Activated T-helper 2 cell treated with anti-CD3 and anti-CD28 coated beads, Interferon-gamma antibody, Interleukin-2, Interleukin-4, amounts not matched to agents 10 μg/mL and 5 μg/mL and 100 μg/mL, durations not matched to agents 14 hours and 24 hours and 36 hours (primary cell): ENCODE measurements around the gene DLEC1. TPM values are rescaled to one million over a fixed set of nuclear protein-coding genes. Genes with fewer than 3 reads are reported as not detected.

Source experiments
- DNase-seq: peaks from one replicate; pipeline ENCODE4 v3.0.0; 2021; ENCODE audit warnings: low spot score
- H3K27ac Mint-ChIP-seq: one replicate; pipeline ENCODE4 v1.8.0; 2021; ENCODE audit warnings: mixed read lengths
- H3K27me3 Mint-ChIP-seq: one replicate; pipeline ENCODE4 v1.8.0; 2021; ENCODE audit warnings: low read depth, mixed read lengths
- H3K36me3 Mint-ChIP-seq: one replicate; pipeline ENCODE4 v1.8.0; 2021; ENCODE audit warnings: low read depth, mixed read lengths
- H3K4me1 Mint-ChIP-seq: one replicate; pipeline ENCODE4 v1.8.0; 2021; ENCODE audit warnings: low read depth, mixed read lengths
- H3K4me3 Mint-ChIP-seq: one replicate; pipeline ENCODE4 v1.8.0; 2021; ENCODE audit warnings: low read depth, mild to moderate bottlenecking, moderate library complexity, mixed read lengths
- H3K9me3 Mint-ChIP-seq: one replicate; pipeline ENCODE4 v1.8.0; 2021; ENCODE audit warnings: mixed read lengths
- intact Hi-C: fragments of 100-400 bp; cut with micrococcal nuclease; formaldehyde crosslinking; loops from one replicate; pipeline ENCODE4 v1.15.1; 2023
- total RNA-seq: library from RNA; stranded (reverse); gene quantifications from 2 replicates; pipeline ENCODE4 v1.2.3, GENCODE V29; 2022

Gene DLEC1
- total RNA-seq, 1 donor from 2014 or later: 0.16 TPM

DNA sequence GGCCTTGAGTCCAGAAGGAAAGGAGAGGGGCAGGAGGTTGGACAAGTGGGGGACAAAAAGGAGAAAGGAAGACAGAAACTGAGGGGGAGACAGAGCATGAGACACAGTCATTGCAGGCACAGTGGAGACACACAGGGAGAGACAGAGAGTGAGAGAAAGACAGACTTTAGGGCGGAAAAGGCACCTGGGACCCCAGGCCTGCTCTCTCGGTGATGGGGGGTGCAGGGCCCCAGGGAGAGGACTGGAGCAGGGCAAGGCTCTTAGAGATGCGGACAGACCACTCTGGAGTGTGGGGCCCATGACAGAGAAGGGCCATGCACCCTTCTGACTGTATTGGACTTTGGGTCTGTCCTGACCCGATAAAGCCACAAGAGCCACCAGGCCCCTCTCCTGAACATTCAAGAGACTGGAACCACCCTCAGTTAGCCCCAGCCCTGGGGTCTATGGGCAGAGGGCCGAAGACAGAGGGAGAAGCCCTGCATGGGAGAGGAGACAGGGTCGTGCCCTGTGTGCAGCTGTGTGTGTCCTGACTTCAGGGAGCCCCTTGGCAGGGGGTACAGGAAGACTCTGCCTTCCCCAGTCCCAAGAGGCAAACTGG lies 22.1 kb upstream of the DLEC1 start:
- H3K27ac Mint-ChIP-seq: no peak overlapping the region
- H3K4me1 Mint-ChIP-seq: peaks cover 3% of the 10 kb centered on the region
- H3K9me3 Mint-ChIP-seq: no peaks in the 10 kb centered on the region
- H3K4me3 Mint-ChIP-seq: no peak overlapping the region
- no peak for DNase-seq
- H3K36me3 Mint-ChIP-seq: peaks cover 27% of the 10 kb centered on the region
- no peaks in the 10 kb centered on the region for H3K27me3 Mint-ChIP-seq
- intact Hi-C loops: no loop called here

DNA sequence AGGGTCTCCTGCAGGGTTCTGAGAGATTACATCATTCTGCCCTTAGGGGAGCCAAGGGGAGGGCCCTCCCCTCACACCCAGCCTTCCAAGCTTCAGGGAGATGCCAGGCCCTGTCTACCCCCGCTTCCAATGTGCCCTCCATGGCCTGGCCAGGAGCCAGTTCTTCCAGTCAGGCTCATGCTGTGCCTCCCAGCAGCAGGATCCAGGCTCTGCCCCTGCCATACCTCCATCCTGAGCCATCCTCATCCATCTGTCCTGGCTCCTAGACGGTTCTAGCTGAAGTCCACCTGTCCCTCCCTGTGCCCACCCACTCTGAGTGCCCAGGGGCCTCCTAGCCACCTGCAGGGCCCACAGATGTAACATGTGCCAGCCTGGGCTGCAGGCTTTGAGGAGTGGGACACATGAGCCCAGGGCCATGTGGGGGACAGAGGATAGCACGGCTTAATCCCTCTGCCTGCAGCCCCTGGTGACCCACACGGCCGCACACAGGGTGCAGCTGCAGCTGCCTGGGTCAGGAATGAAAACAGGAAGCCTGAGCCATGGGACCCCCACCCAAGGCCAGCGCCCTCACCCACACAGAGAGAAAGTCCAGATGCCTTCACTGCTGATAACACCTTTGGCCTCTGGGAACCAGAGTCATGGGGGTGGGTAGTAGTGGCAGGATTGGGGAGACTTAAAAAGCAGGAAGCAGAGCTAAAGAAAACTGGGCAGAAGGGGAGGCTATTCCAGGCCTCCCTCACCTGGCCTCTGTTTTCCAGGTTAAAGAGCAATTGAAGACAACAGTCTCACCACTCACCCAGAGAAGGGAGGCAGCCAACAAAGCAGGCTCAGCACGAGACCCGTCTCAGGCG lies 21.3 kb upstream of the DLEC1 start:
- Mint-ChIP-seq H3K9me3 (no peaks in the 10 kb centered on the region), H3K4me1 (peaks cover 3% of the 10 kb centered on the region), H3K4me3 (no peak overlapping the region), H3K36me3 (peaks cover 27% of the 10 kb centered on the region), H3K27ac (no peak overlapping the region), H3K27me3 (no peaks in the 10 kb centered on the region)
- DNase-seq: no peak
- intact Hi-C loops: no loop called here

DNA sequence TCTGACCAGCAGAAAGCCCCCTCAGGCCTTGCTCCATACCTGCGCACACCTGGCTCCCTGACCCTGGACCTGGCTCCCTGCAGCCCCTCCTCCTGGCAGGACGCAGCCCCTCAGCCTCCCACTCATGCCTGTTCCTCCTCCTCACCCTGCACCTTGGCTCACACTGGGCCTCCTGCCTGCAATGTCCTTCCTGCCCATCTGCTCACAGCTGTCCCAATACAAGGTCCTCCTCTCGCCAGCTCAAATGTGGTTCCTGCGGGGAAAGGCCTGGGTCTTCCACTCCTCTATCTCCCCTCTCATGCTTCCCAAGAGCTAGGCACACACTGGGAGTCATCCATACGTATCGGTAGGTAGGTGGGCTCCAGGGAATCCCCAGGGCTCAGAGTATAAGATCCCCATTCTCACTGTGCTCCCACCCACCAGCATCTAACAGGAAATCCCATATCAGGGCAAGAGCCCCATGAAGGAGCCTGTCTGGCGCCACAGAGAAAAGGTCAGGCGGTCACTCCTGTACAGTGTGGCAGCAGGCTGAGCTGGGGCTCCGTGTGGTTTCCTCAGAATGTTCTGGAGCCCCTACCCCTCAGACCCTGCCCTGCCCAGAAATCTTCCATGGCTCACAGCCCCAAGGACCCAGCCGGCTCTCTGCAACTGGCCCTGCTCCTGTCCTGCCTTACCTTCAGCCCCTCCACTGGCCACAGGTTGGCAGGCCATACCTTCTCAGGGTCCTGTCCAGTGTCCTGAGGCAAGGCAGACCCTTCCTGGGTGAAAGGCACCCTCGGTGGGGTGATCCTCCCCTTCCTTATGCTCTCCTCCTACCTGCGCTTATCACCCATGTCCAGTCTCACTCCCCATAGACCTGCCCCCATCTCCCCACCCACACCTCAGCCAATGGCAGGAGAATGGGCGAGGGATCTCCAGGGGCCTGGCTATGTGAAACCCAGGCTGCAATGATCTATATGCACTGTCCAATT lies 20.4 kb upstream of the DLEC1 start:
- H3K4me3 Mint-ChIP-seq: no peak overlapping the region
- H3K27ac Mint-ChIP-seq: no peak overlapping the region
- DNase-seq: no peak
- intact Hi-C loops: no loop called here
- no peaks in the 10 kb centered on the region for H3K9me3 Mint-ChIP-seq
- no peaks in the 10 kb centered on the region for H3K27me3 Mint-ChIP-seq
- H3K4me1 Mint-ChIP-seq: peaks cover 8% of the 10 kb centered on the region
- H3K36me3 Mint-ChIP-seq: peaks cover 27% of the 10 kb centered on the region

DNA sequence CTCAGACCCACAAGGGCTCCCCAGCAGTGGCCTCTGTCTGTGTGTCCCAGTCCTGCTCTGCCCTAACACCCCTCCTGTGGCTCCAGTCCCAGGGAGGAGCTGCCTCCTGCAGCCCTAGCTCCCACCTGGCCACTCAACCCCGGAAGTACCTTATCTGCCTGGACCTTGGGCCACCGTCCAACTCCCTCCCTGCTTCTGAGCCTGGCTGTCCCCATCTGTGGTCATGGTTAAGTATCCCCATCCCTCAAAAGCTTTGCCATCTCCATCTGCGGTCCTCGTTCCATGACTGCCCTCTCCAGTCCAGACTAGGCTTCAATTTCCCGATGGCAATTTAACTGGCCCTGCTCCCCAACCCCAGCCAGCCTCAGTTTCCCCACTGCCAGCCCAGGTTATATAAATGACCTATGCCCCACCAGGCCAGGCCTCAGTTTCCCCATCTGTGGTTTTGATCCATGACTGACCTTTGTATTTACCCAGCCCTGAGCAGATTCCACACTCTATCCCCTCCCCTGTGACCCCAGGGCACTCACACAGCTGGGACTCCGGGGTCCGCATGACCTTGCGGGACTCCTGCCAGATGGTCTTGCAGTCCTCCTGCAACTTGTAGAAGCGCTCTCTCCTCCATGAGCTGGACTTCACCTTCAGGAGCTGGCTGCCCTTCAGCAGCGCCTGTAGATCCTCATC lies 19.2 kb upstream of the DLEC1 start:
- H3K4me3 Mint-ChIP-seq: no peak overlapping the region
- H3K36me3 Mint-ChIP-seq: peaks cover 22% of the 10 kb centered on the region
- H3K4me1 Mint-ChIP-seq: peaks cover 11% of the 10 kb centered on the region
- no peak overlapping the region for H3K27ac Mint-ChIP-seq
- intact Hi-C loops: no loop called here
- DNase-seq: no peak
- H3K9me3 Mint-ChIP-seq: no peaks in the 10 kb centered on the region
- H3K27me3 Mint-ChIP-seq: no peaks in the 10 kb centered on the region

DNA sequence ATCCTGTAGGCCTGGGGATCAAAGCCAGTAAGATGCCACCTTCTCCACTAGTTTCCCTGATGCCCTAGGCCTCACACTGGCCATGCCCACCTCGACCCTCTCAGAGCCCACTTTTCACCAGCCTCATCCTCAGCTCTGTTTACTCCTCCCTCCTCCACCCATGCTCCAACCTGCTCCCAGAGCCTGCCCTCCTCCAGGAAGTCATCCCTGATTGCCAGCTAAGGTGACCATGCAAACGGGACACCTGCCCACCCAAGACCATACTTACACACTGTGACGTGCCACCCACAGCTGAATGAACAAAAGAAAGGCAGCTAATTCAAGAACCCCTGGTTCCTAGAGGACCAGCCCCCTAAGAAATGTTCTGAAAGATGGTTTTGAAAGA lies 18.7 kb upstream of the DLEC1 start:
- peaks cover 11% of the 10 kb centered on the region for H3K4me1 Mint-ChIP-seq
- H3K9me3 Mint-ChIP-seq: no peaks in the 10 kb centered on the region
- no peak overlapping the region for H3K27ac Mint-ChIP-seq
- intact Hi-C loops: no loop called here
- H3K27me3 Mint-ChIP-seq: no peaks in the 10 kb centered on the region
- no peak for DNase-seq
- H3K36me3 Mint-ChIP-seq: peaks cover 17% of the 10 kb centered on the region
- H3K4me3 Mint-ChIP-seq: no peak overlapping the region

DNA sequence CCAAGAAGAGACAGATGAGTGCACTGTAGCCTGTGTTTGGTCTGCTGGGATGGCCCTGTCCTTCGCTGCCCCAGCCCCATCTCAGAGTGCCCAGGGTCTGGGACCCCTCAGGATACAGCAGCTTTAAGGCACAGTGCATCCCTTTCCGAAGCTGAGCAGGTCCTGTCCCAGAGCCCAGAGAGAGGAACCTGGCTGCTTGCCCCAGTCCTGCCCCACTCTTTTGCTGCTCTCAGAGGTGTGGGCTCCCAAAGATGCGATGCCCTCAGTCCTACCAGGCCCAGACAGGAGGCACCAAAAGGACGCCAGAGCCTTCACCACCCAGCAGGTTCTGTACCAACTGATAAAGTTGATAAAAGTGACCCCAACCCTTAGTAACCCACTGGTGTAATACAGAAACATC lies 17.8 kb upstream of the DLEC1 start:
- Mint-ChIP-seq H3K9me3 (no peaks in the 10 kb centered on the region), H3K27ac (no peak overlapping the region), H3K36me3 (peaks cover 8% of the 10 kb centered on the region), H3K27me3 (peaks cover 2% of the 10 kb centered on the region), H3K4me1 (peaks cover 15% of the 10 kb centered on the region), H3K4me3 (no peak overlapping the region)
- intact Hi-C loops: no loop called here
- DNase-seq: no peak

DNA sequence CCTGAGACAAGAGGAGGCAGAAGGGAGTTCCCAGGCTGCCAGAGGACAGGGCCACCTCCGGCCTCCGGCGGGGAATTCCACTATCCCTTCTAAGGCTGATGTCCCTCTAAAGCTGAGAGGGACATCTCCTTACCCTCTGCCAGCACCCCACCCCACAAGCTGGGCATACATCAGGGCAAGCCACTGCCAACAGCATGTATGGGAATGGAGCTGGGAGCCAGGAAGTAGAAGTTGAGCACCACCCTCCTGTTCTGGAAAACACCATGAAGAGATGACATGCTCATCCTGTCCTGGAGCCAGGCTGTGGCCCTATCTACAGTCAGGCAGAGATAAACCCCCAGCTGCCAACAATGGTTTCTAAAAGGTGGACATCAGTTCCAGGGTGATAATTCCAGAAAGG lies 16.7 kb upstream of the DLEC1 start:
- no peaks in the 10 kb centered on the region for H3K9me3 Mint-ChIP-seq
- intact Hi-C loops: no loop called here
- H3K36me3 Mint-ChIP-seq: no peaks in the 10 kb centered on the region
- H3K4me3 Mint-ChIP-seq: no peak overlapping the region
- peaks cover 7% of the 10 kb centered on the region for H3K27me3 Mint-ChIP-seq
- peaks cover 15% of the 10 kb centered on the region for H3K4me1 Mint-ChIP-seq
- H3K27ac Mint-ChIP-seq: no peak overlapping the region
- DNase-seq: no peak

DNA sequence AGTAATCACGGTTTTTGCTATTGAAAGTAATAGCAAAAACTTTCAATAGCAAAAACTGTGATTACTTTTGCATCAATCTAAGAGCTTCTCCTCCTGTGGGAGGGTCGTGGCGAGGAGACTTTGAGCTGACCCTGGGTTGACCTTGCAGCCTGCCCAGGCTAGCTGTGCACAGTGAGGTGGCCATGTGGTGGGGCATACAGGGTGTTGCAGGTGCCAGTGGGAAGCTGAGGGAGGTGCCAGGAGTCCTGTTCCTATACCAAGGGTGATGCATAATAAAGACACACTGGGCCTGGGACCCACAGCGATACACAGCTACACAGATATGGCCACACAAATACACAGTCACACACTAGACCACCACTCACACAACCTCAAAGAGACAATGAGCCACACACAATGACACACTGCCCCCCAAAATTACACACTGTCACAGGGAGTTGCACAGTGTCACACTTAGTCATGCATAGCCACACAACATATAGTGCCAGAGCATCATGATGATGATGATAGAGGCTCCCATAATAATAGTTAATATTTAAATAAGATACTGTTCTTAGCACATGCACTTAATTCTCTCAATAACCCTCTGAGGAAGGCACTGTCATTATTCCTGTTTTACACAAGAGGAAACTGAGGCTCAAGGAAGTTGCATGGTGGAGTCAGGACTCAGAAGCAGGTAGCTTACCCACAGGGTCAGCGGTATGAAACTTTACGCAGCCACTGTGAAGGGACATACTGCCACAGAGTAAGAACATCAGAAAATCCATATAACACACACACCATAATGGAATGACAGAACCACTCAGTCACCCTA lies 15.9 kb upstream of the DLEC1 start:
- Mint-ChIP-seq H3K4me1 (peaks cover 15% of the 10 kb centered on the region), H3K36me3 (no peaks in the 10 kb centered on the region), H3K27ac (peak overlapping the region; percentile 98), H3K4me3 (peak overlapping the region; percentile 98), H3K9me3 (no peaks in the 10 kb centered on the region), H3K27me3 (peaks cover 15% of the 10 kb centered on the region)
- no peak for DNase-seq
- intact Hi-C loops: no loop called here

DNA sequence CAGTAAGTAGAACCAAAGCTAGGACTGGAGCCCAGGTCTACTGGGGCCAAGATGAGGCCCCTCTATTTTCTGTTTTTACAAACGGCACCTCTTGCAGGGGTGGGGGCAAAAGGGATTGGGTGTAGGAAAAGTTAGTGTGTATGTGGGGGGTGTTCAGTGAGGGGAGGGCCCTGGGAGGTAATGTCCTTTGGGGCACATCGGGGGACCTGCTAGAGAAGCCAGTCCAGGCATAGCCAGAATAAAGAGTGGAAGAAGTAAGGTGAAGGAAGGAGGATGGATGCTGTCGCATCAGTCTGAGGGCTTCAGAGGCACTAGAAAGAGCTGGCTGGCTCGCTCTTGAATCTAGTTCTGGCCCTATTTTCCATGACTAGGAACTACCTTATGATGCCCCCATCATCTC lies 12.2 kb upstream of the DLEC1 start:
- DNase-seq: no peak
- Mint-ChIP-seq H3K27me3 (peaks cover 28% of the 10 kb centered on the region), H3K4me3 (no peak overlapping the region), H3K9me3 (no peaks in the 10 kb centered on the region), H3K36me3 (no peaks in the 10 kb centered on the region), H3K27ac (no peak overlapping the region), H3K4me1 (peaks cover 19% of the 10 kb centered on the region)
- intact Hi-C loops: no loop called here

DNA sequence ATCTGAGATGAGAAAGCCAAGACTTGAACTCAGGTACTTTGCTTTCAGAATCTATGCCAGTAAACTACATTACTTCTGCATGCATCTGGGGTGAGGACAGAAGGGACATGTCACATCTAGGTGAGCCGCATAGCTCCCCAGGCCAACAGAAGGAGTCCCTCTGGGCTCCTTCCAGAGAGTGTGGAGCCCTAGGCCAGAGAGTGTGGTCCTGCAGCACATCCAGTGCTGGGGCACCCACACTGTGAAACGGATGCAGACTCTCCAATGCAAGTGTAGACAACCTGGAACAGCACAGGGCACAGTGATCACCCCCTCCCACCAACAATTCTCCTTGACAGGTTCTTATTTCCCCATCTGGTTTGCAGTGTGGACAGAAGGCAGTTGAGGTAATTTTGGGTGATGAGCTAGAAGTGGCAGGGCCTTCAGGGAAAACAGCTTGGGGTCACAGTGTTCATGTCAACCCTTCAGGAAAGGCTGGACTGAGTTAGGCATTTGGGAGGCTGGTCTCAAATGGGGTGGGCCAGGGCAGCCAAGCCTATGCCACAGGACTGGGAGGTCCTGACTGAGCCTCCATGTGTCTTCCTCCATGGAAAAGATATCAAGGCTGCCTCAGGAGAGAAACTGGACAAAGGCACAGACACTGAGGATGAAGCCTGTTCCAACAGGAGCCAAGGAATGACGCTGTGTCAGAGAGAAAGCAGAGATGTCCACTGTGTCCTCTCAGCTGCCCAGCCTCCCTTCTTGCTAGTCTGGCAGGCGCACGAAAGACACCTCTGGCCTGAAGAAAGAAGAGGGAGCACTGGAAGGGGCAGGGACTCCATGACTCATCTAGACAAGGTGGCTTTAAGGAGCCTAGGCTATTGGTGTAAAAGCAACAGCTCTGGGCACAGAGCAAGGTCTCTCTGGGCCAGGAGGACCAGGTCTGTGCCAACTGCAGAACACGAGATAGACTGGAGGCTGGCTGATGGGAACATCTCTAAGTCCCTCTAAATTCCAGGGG lies 11.2 kb upstream of the DLEC1 start:
- H3K4me3 Mint-ChIP-seq: peak overlapping the region; percentile 11
- intact Hi-C loops: no loop called here
- peaks cover 19% of the 10 kb centered on the region for H3K4me1 Mint-ChIP-seq
- no peaks in the 10 kb centered on the region for H3K9me3 Mint-ChIP-seq
- no peak overlapping the region for H3K27ac Mint-ChIP-seq
- no peak for DNase-seq
- H3K27me3 Mint-ChIP-seq: peaks cover 28% of the 10 kb centered on the region
- no peaks in the 10 kb centered on the region for H3K36me3 Mint-ChIP-seq
